ENCODE measurements around the gene SULT1A2. TPM values are rescaled to one million over a fixed set of nuclear protein-coding genes. Genes with fewer than 3 reads are reported as not detected.
"Not testable (repeated sequence)": the region's sequence is repeated elsewhere in the genome, so short reads cannot be mapped to it uniquely, and the experiment has no call there.

Gene SULT1A2
- total RNA-seq, 1 experiment from 2014 or later, result 2.0 TPM

DNA sequence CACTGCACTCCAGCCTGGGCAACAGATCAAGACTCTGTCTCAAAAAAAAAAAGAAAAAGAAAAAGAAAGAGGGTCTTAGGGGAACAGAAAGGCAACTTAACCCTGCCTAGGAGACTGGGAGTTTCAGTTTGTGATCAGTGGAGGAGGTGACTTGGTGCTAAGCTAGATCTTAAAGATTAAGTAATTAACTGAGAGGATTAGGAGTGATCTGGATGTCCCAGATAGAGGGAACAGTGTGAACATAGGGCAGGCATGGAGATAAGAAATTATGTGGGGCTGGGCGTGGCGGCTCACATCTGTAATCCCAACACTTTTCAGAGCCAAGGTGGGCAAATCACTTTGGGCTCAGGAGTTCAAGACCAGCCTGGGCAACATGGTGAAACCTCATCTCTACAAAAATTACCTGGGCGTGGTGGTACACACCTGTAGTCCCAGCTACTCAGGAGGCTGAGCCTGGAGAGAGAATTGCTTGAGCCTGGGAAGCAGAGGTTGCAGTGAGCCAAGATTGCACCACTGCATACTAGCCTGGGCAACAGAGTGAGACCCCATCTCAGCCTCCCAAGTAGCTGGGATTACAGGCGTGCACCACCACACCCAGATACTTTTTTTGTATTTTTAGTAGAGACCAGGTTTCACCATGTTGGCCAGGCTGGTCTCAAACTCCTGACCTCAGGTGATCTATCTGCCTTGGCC lies 30.5 kb downstream of the SULT1A2 start:
- H3K4me3 ChIP-seq (ENCODE audit: insufficient read depth, low read depth, low read length); H3K27me3 ChIP-seq (ENCODE audit: control insufficient read depth, insufficient read depth, low read length); H3K36me3 ChIP-seq (replicated peaks; ENCODE audit: control insufficient read depth, insufficient read depth, low read length); DNase-seq: not testable (repeated sequence)

DNA sequence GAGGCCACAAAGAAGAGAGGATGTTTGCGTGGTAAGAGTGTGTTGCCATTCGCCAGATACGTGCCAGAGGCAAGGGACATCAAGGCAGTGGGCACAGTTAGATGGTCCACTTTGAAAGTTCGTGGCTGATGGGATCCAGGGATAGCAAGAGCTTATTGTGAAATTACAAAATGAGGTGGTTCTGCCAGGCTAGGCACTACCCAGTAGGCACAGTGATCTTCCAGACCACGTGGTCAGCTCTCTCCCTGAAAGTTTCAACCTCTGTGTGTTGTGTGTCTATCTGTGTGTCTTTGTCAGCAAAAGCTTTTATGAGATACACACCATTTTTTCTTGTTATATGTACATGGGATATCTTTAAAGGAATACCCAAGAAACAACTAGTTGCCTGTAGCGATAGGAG lies 33.6 kb downstream of the SULT1A2 start:
- DNase-seq, result no peak
- H3K4me3 ChIP-seq (ENCODE audit: insufficient read depth, low read depth, low read length), result no peak overlapping the region
- no peaks in the 10 kb centered on the region for H3K27me3 ChIP-seq (ENCODE audit: control insufficient read depth, insufficient read depth, low read length)
- H3K36me3 ChIP-seq (replicated peaks; ENCODE audit: control insufficient read depth, insufficient read depth, low read length), result no peaks in the 10 kb centered on the region

DNA sequence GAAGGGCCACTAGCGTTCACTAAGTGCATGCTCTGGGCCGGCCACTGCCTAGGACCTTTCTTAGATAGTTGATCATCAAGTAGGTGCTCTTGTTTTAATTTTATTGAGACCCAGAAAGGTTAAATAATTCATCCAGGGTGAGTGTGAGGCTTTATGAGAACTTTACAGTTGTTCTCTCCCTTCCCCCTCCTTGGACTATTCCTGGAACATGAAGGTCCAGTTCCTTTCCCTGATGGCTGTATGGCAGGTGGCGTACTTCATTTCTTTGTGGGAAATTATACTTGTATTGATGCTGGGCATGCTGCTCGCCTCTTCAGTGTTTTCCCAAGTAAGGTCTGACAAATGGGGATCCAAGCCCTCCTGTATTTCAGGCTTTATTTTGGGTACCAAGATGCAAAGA lies 34.7 kb downstream of the SULT1A2 start:
- DNase-seq, result no peak
- Histone ChIP-seq H3K4me3 (ENCODE audit: insufficient read depth, low read depth, low read length) (no peak overlapping the region), H3K36me3 (replicated peaks; ENCODE audit: control insufficient read depth, insufficient read depth, low read length) (no peaks in the 10 kb centered on the region), H3K27me3 (ENCODE audit: control insufficient read depth, insufficient read depth, low read length) (no peaks in the 10 kb centered on the region)

DNA sequence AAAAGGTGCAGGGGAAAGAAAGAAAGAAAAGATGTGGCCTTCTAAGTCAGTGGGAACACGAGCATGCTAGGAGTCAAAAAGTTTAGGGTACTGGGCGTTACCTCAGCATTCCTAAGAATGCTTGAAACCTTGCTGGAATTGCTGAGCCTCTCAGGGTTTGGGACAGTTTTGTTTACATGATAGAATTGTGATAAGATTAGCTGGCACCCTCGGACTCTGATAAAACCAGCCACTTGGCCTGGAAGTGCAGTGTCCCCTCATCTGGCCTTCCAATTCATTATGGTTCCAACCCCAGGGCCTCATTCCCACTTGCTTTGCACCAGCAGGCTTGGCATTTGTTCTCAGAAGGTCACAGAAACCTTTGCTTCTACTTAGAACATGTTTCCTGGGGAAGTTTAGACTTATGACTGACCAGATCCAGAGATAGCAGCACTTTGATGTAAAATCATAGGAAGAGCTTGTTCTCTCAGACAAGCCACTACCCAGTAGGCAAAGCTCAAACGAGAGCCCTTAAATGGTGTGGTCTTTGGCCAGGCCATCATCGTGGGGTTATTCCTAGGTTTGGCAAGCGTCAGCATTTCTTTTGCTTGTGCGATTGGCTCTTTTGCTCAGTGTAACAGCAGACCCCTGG lies 35.2 kb downstream of the SULT1A2 start:
- Histone ChIP-seq H3K4me3 (ENCODE audit: insufficient read depth, low read depth, low read length) (no peak overlapping the region), H3K36me3 (replicated peaks; ENCODE audit: control insufficient read depth, insufficient read depth, low read length) (no peaks in the 10 kb centered on the region; the same call in 1 of the 2 replicates), H3K27me3 (ENCODE audit: control insufficient read depth, insufficient read depth, low read length) (no peaks in the 10 kb centered on the region)
- no peak for DNase-seq

DNA sequence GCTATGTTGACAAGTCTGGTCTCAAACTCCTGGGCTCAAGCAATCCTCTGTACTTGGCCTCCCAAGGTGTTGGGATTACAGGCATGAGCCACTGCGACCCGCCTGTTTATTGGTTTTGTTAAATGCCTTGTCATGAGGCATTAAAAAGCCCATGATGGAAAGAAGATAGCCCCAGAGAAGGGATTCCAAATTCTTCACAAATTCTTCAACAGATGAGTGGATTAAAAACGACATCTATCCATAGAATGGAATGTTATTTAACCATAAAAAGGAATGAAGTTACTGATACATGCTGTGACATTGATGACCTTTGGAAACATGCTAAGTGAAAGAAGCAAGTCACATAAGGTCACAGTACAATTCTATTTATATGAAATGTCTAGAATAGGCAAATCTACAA lies 38.4 kb downstream of the SULT1A2 start:
- H3K36me3 ChIP-seq (replicated peaks; ENCODE audit: control insufficient read depth, insufficient read depth, low read length), result no peaks in the 10 kb centered on the region; the same call in 1 of the 2 replicates
- no peak for DNase-seq
- no peak overlapping the region for H3K4me3 ChIP-seq (ENCODE audit: insufficient read depth, low read depth, low read length)
- H3K27me3 ChIP-seq (ENCODE audit: control insufficient read depth, insufficient read depth, low read length), result no peaks in the 10 kb centered on the region

DNA sequence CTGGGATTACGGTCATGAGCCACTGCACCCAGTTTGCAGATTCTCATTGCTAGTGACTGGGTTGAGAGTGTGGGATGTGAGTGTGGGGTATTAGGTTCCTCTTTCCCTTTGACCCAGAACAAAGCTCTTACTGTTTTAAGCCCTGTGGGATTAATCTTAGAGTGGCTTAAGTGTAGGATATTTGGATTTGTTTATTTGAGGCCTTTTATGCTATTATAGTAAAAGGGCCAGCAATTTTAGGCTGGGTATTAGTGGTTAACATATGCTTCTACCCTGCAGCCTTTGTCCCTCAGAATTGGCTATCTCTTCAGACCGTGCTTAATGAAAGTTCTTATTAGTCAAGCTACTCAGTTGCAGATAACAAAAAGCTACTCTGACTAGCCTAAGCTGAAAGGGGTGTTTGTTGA lies 39.9 kb downstream of the SULT1A2 start:
- Histone ChIP-seq H3K4me3 (ENCODE audit: insufficient read depth, low read depth, low read length) (no peak overlapping the region), H3K36me3 (replicated peaks; ENCODE audit: control insufficient read depth, insufficient read depth, low read length) (no peaks in the 10 kb centered on the region; the same call in 1 of the 2 replicates), H3K27me3 (ENCODE audit: control insufficient read depth, insufficient read depth, low read length) (no peaks in the 10 kb centered on the region)
- no peak for DNase-seq

DNA sequence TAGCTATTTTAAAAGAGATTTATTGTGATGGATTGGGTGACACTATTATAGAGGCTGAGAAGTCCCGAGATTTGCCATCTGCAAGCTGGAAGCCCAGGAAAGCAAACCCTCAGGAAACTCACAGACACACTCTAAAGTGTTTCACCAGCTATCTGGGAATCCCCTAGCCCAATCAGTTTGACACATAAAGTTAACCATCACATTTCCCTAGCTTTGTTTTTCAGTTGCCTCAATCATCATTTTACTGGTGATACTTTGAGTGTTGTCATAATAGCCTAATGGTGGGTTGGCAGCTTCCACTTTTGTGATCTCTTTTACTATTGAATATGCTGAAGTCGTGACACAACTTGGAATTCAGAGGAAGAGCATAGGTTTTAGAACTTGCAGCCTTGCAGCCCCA lies 41.3 kb downstream of the SULT1A2 start:
- no peak for DNase-seq
- Histone ChIP-seq H3K36me3 (replicated peaks; ENCODE audit: control insufficient read depth, insufficient read depth, low read length) (no peaks in the 10 kb centered on the region; the same call in 1 of the 2 replicates), H3K4me3 (ENCODE audit: insufficient read depth, low read depth, low read length) (no peak overlapping the region), H3K27me3 (ENCODE audit: control insufficient read depth, insufficient read depth, low read length) (no peaks in the 10 kb centered on the region)

DNA sequence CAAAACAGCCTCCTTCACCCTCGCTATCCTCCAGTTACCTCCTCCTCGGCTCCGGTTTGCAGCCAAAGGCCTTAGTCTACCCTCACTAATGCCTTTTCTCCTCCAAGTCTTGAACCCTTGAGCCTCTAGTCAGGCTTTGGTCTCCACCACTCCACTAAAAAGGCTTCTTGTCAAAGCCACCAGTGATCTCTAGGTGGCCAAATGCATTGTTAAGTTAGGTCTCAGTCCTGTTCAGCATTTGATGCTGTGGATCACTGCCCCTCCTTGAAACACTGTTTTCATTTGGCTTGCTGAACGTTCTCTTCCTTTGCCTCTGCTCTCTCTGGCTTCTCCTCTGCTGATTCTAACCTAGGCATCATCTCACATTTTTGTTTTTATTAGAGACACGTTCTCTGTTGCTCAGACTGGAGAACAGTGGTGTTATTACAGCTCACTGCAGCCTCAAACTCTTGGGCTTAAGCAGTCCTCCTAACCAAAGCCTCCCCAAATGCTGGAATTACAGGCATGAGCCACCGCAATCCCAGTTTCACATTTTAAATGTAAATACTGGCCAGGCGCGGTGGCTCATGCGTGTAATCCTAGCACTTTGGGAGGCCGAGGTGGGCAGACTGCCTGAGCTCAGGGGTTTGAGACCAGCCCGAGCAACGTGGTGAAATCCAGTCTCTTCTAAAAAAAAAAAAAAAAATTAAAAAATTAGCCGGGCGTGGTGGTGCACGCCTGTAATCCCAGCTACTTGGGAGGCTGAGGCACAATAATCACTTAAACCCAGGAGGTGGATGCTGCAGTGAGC lies 42.0 kb downstream of the SULT1A2 start:
- Histone ChIP-seq H3K27me3 (ENCODE audit: control insufficient read depth, insufficient read depth, low read length) (no peaks in the 10 kb centered on the region), H3K36me3 (replicated peaks; ENCODE audit: control insufficient read depth, insufficient read depth, low read length) (no peaks in the 10 kb centered on the region; the same call in 1 of the 2 replicates), H3K4me3 (ENCODE audit: insufficient read depth, low read depth, low read length) (peak overlapping the region; percentile 28)
- no peak for DNase-seq

DNA sequence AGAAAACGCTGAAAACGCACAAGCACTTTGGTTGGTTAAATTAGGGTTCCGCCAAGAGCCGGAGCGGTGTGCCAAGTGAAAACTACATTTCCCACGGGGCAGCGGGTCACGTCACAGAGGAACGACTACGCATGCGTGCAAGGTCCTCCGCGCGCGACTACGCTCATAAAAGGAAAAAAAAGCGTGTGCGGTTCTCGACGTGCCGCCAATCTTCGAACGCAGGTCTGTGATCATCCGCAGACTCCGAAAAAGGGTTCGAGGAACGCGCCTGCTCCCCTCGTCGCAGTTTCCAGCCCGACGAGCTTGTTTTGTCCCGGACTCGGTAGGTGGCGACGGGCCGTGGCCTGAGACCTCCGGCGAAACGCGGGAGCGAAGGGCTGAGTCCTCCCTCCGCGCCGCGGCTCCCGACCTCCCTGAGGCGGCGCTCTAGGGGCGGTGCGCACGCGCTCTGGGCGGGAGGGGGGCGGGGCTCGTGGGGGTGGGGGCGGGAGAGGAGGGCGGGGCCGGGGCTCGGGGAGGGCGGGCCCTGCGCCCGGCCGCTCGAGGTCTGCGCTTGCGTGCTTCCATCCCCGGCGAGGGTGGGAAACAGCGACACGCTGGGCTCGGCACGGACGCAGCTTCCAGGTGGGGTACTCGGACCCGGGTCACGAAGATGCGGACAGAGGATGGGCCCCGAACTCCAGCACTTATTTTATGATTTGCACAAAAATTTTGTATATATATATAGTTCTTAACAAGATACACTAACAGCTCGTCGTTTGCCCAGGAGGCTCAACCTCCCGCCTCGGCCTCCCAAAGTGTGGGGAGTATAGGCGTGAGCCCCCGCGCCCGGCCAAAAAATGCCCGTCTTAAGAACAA lies 42.8 kb downstream of the SULT1A2 start, which contains the start of gene SGF29:
Gene SGF29, plus strand, starts transcription at position 145 of the 858 bp plus-strand sequence. CDS start 27,150 bp downstream, outside the sequence.
- DNase-seq, result peak; percentile 99
- no peaks in the 10 kb centered on the region for H3K27me3 ChIP-seq (ENCODE audit: control insufficient read depth, insufficient read depth, low read length)
- no peaks in the 10 kb centered on the region; the same call in 1 of the 2 replicates for H3K36me3 ChIP-seq (replicated peaks; ENCODE audit: control insufficient read depth, insufficient read depth, low read length)
- H3K4me3 ChIP-seq (ENCODE audit: insufficient read depth, low read depth, low read length), result peak within 1 kb of the TSS; percentile 83

DNA sequence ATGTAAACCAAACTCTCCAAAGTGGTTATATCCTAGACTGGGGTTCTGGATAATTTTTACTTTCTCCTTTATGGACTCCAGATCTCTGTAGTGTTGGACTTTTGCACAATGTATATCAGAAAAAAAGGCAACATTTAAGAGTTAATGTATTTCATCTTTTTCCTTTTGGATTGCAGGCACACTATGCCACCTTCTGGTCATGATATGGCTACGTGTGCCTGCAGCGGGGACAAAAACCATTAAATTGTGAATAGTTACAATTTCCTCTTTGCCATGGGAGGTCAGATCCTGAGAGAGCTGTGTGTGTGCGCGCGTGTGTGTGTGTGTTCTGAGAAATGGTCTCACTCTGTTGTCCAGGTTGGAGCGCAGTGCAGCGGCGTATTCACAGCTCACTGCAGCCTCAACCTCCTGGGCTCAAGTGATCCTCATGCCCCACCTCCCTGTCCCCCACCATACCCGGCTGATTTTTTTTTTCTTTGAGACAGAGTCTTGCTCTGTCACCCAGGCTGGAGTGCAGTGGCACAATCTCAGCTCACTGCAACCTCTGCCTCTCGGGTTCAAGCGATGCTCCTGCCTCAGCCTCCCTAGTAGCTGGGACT lies 47.5 kb downstream of the SULT1A2 start:
- Histone ChIP-seq H3K4me3 (ENCODE audit: insufficient read depth, low read depth, low read length) (no peak overlapping the region), H3K36me3 (replicated peaks; ENCODE audit: control insufficient read depth, insufficient read depth, low read length) (no peaks in the 10 kb centered on the region), H3K27me3 (ENCODE audit: control insufficient read depth, insufficient read depth, low read length) (no peaks in the 10 kb centered on the region)
- no peak for DNase-seq

DNA sequence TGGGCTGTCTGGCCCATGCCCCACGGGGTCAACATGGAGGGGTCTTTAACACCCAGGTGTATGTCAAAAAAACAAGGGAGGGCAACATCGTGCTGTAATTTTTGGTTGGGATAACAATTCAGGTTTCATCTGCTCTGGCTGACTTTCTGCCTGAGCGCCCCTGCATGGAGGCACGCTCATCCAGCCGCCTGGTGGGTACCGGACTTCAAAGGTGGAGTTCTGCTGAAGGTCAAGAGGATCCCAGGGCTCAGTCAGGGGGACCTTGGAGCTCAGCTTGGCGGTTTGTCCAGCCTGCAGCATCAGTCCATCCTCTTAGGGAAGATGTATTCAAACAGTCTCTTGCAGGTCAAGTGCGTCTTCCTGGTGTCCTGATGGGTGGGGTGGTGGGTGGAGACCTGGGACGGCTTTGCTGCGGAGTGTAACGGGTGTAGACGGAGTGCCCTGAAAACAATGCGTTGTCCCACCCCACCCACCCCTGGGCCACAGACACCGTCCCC lies 48.5 kb downstream of the SULT1A2 start:
- DNase-seq, result no peak
- H3K4me3 ChIP-seq (ENCODE audit: insufficient read depth, low read depth, low read length), result no peak overlapping the region
- H3K27me3 ChIP-seq (ENCODE audit: control insufficient read depth, insufficient read depth, low read length), result no peaks in the 10 kb centered on the region
- no peaks in the 10 kb centered on the region for H3K36me3 ChIP-seq (replicated peaks; ENCODE audit: control insufficient read depth, insufficient read depth, low read length)

DNA sequence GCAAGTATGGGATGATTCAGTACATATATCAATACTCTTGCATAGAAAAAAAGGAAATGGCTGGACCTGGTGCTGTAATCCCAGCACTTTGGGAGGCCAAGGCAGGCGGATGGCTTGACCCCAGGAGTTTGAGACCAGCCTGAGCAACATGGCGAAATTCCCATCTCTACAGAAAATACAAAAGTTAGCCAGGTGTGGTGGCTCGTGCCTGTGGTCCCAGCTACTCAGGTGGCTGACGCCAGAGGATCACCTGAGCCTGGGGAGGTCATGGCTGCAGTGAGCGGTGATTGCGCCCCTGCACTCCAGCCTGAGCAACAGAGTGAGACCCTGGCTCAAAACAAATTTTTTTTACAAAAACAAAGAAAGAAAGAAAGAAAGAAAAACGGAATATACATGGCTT lies 50.2 kb downstream of the SULT1A2 start:
- Histone ChIP-seq H3K27me3 (ENCODE audit: control insufficient read depth, insufficient read depth, low read length) (no peaks in the 10 kb centered on the region), H3K4me3 (ENCODE audit: insufficient read depth, low read depth, low read length) (no peak overlapping the region), H3K36me3 (replicated peaks; ENCODE audit: control insufficient read depth, insufficient read depth, low read length) (no peaks in the 10 kb centered on the region)
- no peak for DNase-seq

DNA sequence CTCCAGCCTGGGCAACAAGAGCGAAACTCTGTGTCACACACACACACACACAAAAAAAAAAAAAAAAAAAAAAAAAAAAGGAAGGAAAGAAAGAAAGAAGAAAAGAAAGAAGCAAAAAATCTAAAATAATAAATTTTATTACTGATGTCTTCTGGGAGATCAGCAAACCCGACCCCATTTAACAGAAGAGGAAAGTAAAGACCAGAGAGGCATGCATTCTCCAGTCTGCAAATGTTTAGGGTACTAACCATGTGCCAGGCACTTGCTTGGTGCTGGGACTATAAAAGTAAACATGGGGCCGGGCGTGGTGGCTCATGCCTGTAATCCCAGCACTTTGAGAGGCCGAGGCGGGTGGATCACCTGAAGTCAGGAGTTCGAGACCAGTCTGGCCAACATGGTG lies 50.9 kb downstream of the SULT1A2 start:
- H3K4me3 ChIP-seq (ENCODE audit: insufficient read depth, low read depth, low read length); H3K36me3 ChIP-seq (replicated peaks; ENCODE audit: control insufficient read depth, insufficient read depth, low read length); H3K27me3 ChIP-seq (ENCODE audit: control insufficient read depth, insufficient read depth, low read length); DNase-seq: not testable (repeated sequence)

DNA sequence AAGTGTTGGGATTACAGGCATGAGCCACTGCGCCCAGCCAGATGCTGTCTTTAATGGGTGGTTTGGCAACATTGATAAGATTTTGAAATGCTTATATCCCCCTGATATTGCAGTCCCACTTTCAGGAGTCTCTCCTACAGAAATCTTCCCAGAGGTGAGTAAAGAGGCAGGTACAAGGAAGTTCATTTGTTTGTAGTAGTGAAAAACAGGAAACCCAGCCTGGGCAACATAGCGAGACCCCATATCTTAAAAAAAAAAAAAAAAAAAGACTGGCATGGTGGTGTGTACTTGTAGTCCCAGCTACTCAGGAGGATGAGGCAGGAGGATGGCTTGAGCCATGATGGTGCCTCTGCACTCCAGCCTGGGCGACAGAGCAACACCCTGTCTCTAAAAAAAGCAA lies 51.9 kb downstream of the SULT1A2 start:
- no peaks in the 10 kb centered on the region for H3K27me3 ChIP-seq (ENCODE audit: control insufficient read depth, insufficient read depth, low read length)
- no peaks in the 10 kb centered on the region for H3K36me3 ChIP-seq (replicated peaks; ENCODE audit: control insufficient read depth, insufficient read depth, low read length)
- no peak overlapping the region for H3K4me3 ChIP-seq (ENCODE audit: insufficient read depth, low read depth, low read length)

More for the DNA sequence above, 51.9 kb downstream of the SULT1A2 start:
- no peak for DNase-seq

All from H7 (cell line).